HG02610 (cell line): ENCODE results near the gene KISS1R.
A peak's percentile ranks its signal among the peaks of the same experiment; 100 is the strongest.

Experiments
- ATAC-seq: cut with Tn5 transposase; IDR thresholded peaks from one replicate; pipeline ENCODE4 v1.9.1; 2021; ENCODE audit warnings: mild to moderate bottlenecking, moderate library complexity; ENCODE audit not compliant: unreplicated experiment

KISS1R gene

GRCh38 chr19:919199-920050 lies 2.3 kb downstream of the KISS1R start:
- no peak for ATAC-seq

- no peak for ATAC-seq
Observed at GRCh38 chr19:920051-920864, 3.1 kb downstream of the KISS1R start.

- no peak for ATAC-seq
Observed at GRCh38 chr19:924553-925086, 7.5 kb downstream of the KISS1R start.

GRCh38 chr19:925087-925525 lies 8.0 kb downstream of the KISS1R start:
- peak; percentile 25 for ATAC-seq

- peak; percentile 36 for ATAC-seq
Observed at GRCh38 chr19:925526-926322, 8.6 kb downstream of the KISS1R start, which contains the start of gene ARID3A. TSS of gene ARID3A (plus strand) at chr19:926035. CDS start at chr19:929529, 3,494 bp downstream.

- ATAC-seq: no peak
Observed at GRCh38 chr19:926323-926588, 9.1 kb downstream of the KISS1R start.

- no peak for ATAC-seq
Observed at GRCh38 chr19:926589-927350, 9.6 kb downstream of the KISS1R start.

GRCh38 chr19:927351-927779 lies 10.2 kb downstream of the KISS1R start:
- ATAC-seq: no peak

GRCh38 chr19:927780-928401 lies 10.8 kb downstream of the KISS1R start:
- ATAC-seq: no peak

GRCh38 chr19:928471-929202 lies 11.5 kb downstream of the KISS1R start:
- no peak for ATAC-seq

GRCh38 chr19:929203-929890 lies 12.2 kb downstream of the KISS1R start:
- ATAC-seq: no peak

- ATAC-seq: no peak
Observed at GRCh38 chr19:929891-930258, 12.7 kb downstream of the KISS1R start.

GRCh38 chr19:931860-932647 lies 14.9 kb downstream of the KISS1R start:
- ATAC-seq: no peak

- ATAC-seq: no peak
Observed at GRCh38 chr19:932648-933552, 15.8 kb downstream of the KISS1R start.

- no peak for ATAC-seq
Observed at GRCh38 chr19:933553-933882, 16.4 kb downstream of the KISS1R start.

GRCh38 chr19:934197-934840 lies 17.2 kb downstream of the KISS1R start:
- ATAC-seq: no peak
